ENCODE data around the gene KDR.

KDR gene

GRCh38 chr4:55032788-55033187, 92.6 kb downstream of the KDR start:
- TF ChIP-seq CTCF (IDR thresholded peaks at IDR 0.05; ENCODE audit: insufficient read depth, low read depth, low read length, missing control alignments) = no peak
- DNase-seq (ENCODE audit: low read depth) = no peak
- no peak overlapping the region for H3K4me3 ChIP-seq (ENCODE audit: low read depth, low read length)

GRCh38 chr4:55032179-55032578, 93.2 kb downstream of the KDR start:
- no peak for DNase-seq (ENCODE audit: low read depth)
- H3K4me3 ChIP-seq (ENCODE audit: low read depth, low read length) = no peak overlapping the region
- no peak for TF ChIP-seq CTCF (IDR thresholded peaks at IDR 0.05; ENCODE audit: insufficient read depth, low read depth, low read length, missing control alignments)

GRCh38 chr4:55031158-55031557, 94.2 kb downstream of the KDR start:
- TF ChIP-seq CTCF (IDR thresholded peaks at IDR 0.05; ENCODE audit: insufficient read depth, low read depth, low read length, missing control alignments) = no peak
- no peak for DNase-seq (ENCODE audit: low read depth)
- no peak overlapping the region for H3K4me3 ChIP-seq (ENCODE audit: low read depth, low read length)

GRCh38 chr4:55030589-55030988, 94.8 kb downstream of the KDR start:
- no peak for TF ChIP-seq CTCF (IDR thresholded peaks at IDR 0.05; ENCODE audit: insufficient read depth, low read depth, low read length, missing control alignments)
- H3K4me3 ChIP-seq (ENCODE audit: low read depth, low read length) = no peak overlapping the region
- no peak for DNase-seq (ENCODE audit: low read depth)

- H3K4me3 ChIP-seq (ENCODE audit: low read depth, low read length) = no peak overlapping the region
- no peak for DNase-seq (ENCODE audit: low read depth)
- TF ChIP-seq CTCF (IDR thresholded peaks at IDR 0.05; ENCODE audit: insufficient read depth, low read depth, low read length, missing control alignments) = no peak
Observed at GRCh38 chr4:55029821-55030503, 95.4 kb downstream of the KDR start.

GRCh38 chr4:55029321-55029720, 96.1 kb downstream of the KDR start:
- no peak overlapping the region for H3K4me3 ChIP-seq (ENCODE audit: low read depth, low read length)
- no peak for DNase-seq (ENCODE audit: low read depth)
- no peak for TF ChIP-seq CTCF (IDR thresholded peaks at IDR 0.05; ENCODE audit: insufficient read depth, low read depth, low read length, missing control alignments)
